ENCODE data around the gene ATXN10. TPM values are rescaled to one million over a fixed set of nuclear protein-coding genes. Genes with fewer than 3 reads are reported as not detected.

The ATXN10 gene
- total RNA-seq, 4 donors from 2014 or later = 83.5 to 127 (median 96.6) TPM

GRCh38 chr22:45882881-45883810 is 211.5 kb downstream of the ATXN10 start:
- TF ChIP-seq, protein P1, sequence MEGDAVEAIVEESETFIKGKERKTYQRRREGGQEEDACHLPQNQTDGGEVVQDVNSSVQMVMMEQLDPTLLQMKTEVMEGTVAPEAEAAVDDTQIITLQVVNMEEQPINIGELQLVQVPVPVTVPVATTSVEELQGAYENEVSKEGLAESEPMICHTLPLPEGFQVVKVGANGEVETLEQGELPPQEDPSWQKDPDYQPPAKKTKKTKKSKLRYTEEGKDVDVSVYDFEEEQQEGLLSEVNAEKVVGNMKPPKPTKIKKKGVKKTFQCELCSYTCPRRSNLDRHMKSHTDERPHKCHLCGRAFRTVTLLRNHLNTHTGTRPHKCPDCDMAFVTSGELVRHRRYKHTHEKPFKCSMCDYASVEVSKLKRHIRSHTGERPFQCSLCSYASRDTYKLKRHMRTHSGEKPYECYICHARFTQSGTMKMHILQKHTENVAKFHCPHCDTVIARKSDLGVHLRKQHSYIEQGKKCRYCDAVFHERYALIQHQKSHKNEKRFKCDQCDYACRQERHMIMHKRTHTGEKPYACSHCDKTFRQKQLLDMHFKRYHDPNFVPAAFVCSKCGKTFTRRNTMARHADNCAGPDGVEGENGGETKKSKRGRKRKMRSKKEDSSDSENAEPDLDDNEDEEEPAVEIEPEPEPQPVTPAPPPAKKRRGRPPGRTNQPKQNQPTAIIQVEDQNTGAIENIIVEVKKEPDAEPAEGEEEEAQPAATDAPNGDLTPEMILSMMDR (IDR thresholded peaks at IDR 0.05; ENCODE audit: low read depth) = no peak

- TF ChIP-seq, protein P1 (IDR thresholded peaks at IDR 0.05; ENCODE audit: low read depth) = no peak
Measured at GRCh38 chr22:45883811-45884170, 212.2 kb downstream of the ATXN10 start.

GRCh38 chr22:45884201-45885062 is 212.8 kb downstream of the ATXN10 start:
- TF ChIP-seq, protein P1 (IDR thresholded peaks at IDR 0.05; ENCODE audit: low read depth) = no peak

- TF ChIP-seq, protein P1 (IDR thresholded peaks at IDR 0.05; ENCODE audit: low read depth) = no peak
Measured at GRCh38 chr22:45885171-45885840, 213.7 kb downstream of the ATXN10 start.

DNA sequence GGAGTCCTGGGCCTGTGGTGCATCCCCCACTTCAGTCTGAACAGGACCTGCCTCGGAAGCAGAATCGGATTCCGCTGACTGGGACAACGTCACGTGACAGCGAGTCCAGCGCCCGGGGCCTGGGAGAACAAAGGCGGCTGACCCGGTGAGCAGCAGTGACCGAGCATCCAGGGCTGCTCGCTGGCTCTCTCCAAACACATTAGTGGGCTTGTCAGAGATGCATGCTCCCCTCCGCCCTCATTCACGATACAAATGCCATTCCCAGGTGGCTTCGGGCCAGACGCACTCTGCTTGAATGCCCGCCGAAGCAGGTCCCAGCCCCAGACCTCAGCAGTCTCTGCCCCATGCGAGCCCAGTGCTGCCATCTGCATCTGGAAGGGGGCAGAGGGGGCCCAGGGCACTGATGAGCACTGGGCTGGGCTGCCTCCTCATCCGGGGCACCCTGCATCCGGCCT is 214.3 kb downstream of the ATXN10 start:
- TF ChIP-seq, protein P1 (IDR thresholded peaks at IDR 0.05; ENCODE audit: low read depth) = no peak

- TF ChIP-seq, protein P1 (IDR thresholded peaks at IDR 0.05; ENCODE audit: low read depth) = no peak
Measured at GRCh38 chr22:45886540-45886939, 214.9 kb downstream of the ATXN10 start.

Measured in subcutaneous adipose tissue (tissue), 4 donors.